Omental fat pad (tissue), 4 donors: ENCODE measurements around the gene KIF9. TPM values are rescaled to one million over a fixed set of nuclear protein-coding genes. Genes with fewer than 3 reads are reported as not detected.

Experiments used
- ATAC-seq: fragments of 150-250 bp; one replicate; pipeline ENCODE4 v1.9.1; 2016; ENCODE audit warnings: mild to moderate bottlenecking, moderate library complexity; ENCODE audit not compliant: low FRiP score
- DNase-seq: peaks from one replicate; pipeline ENCODE4 v3.0.0-alpha.2; 2019; ENCODE audit warnings: low spot score
- total RNA-seq, 4 donors: library from RNA; depleted of rRNA; stranded (reverse); fragments of >200 nt; gene quantifications; one replicate each; pipeline ENCODE4 v1.1.0, GENCODE V29; 2016
- TF ChIP-seq, protein P1 (sequence below), 3 donors: fragments of 450-650 bp; IDR thresholded peaks; one replicate each; pipeline ENCODE4 v1.5.1; 2016 to 2017; ENCODE audit warnings: antibody characterized with exemption in 3 of 3, mild to moderate bottlenecking in 3 of 3, moderate library complexity in 2 of 3

Gene KIF9
- total RNA-seq, 4 donors from 2014 or later: 2.8 to 16.1 (median 9.4) TPM

DNA sequence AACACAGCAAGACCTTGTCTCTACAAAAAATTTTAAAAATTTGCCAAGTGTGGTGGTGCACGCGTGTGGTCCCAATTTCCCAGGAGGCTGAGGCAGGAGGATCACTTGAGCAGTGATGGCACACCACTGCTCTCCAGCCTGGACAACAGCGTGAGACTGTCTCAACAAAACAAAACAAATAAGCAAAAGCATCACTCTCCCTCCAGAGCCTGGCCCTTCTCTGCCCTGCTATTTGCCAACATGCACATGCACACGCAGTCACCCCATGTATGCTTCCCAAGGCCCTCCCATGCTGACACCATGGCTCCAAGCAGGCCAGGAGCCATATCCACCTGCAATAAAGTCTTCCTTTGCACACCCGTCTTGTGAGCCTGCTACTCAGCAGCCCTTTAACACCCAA, 2.1 kb downstream of the KIF9 start:
- TF ChIP-seq, protein P1, sequence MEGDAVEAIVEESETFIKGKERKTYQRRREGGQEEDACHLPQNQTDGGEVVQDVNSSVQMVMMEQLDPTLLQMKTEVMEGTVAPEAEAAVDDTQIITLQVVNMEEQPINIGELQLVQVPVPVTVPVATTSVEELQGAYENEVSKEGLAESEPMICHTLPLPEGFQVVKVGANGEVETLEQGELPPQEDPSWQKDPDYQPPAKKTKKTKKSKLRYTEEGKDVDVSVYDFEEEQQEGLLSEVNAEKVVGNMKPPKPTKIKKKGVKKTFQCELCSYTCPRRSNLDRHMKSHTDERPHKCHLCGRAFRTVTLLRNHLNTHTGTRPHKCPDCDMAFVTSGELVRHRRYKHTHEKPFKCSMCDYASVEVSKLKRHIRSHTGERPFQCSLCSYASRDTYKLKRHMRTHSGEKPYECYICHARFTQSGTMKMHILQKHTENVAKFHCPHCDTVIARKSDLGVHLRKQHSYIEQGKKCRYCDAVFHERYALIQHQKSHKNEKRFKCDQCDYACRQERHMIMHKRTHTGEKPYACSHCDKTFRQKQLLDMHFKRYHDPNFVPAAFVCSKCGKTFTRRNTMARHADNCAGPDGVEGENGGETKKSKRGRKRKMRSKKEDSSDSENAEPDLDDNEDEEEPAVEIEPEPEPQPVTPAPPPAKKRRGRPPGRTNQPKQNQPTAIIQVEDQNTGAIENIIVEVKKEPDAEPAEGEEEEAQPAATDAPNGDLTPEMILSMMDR (IDR thresholded peaks at IDR 0.05): no peak
- DNase-seq (no peak), ATAC-seq (no peak)

- TF ChIP-seq, protein P1 (IDR thresholded peaks at IDR 0.05): no peak
- no peak for ATAC-seq
- DNase-seq: no peak
These were observed 6.0 kb downstream of the KIF9 start for GRCh38 chr3:47276558-47276957.

GRCh38 chr3:47274652-47275051, 7.9 kb downstream of the KIF9 start:
- DNase-seq: no peak
- ATAC-seq: no peak
- TF ChIP-seq, protein P1 (IDR thresholded peaks at IDR 0.05): no peak

DNA sequence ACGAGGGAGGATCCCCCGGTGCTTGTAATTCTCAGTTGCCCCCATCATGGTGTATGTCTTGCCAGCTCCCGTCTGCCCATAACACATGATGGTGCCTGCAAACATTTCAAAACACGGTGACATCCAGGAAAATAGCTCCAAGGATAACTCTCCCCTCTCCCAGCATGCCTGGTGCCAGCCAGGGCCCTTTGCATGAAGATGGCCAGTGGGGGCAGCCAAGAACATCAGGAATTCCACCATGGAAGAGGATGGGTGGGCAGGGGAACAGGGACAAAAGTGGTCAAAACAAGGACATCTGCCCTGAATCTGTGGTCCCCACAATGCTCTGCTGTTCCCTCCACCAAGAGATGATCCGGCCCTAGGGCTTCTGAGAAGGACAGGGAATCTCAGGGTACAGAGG, 9.0 kb downstream of the KIF9 start:
- no peak for DNase-seq
- TF ChIP-seq, protein P1 (IDR thresholded peaks at IDR 0.05): no peak

DNA sequence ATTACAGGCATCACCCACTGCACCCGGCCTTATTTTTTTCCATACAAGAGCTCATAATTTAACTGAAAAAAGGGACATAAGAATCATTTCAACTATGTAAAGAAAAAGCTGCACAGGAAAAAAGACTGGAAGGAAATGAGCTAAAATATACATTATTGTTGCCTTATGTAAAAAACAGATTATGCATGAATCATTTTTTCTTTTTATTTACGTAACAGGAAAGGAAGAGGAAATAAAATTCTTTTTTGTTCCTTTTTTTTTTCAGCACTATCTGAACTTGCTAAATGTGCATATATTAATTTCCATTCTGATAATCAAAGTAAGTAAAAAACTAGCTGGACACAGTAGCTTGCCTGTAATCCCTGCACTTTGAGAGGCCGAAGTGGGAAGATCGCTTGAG, 12.1 kb downstream of the KIF9 start:
- DNase-seq: no peak
- no peak for ATAC-seq
- TF ChIP-seq, protein P1 (IDR thresholded peaks at IDR 0.05): no peak

More for the DNA sequence above, 9.0 kb downstream of the KIF9 start:
- no peak for ATAC-seq

- TF ChIP-seq, protein P1 (IDR thresholded peaks at IDR 0.05): no peak
- ATAC-seq (no peak), DNase-seq (no peak)
These were observed 15.1 kb downstream of the KIF9 start for GRCh38 chr3:47267490-47267824.

GRCh38 chr3:47266709-47267489, 15.7 kb downstream of the KIF9 start:
- DNase-seq (peak; percentile 71), ATAC-seq (no peak)
- TF ChIP-seq, protein P1 (IDR thresholded peaks at IDR 0.05): no peak
